Measurements from ENCODE around the gene DDAH2.

DDAH2 gene, protein sequence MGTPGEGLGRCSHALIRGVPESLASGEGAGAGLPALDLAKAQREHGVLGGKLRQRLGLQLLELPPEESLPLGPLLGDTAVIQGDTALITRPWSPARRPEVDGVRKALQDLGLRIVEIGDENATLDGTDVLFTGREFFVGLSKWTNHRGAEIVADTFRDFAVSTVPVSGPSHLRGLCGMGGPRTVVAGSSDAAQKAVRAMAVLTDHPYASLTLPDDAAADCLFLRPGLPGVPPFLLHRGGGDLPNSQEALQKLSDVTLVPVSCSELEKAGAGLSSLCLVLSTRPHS

DNA sequence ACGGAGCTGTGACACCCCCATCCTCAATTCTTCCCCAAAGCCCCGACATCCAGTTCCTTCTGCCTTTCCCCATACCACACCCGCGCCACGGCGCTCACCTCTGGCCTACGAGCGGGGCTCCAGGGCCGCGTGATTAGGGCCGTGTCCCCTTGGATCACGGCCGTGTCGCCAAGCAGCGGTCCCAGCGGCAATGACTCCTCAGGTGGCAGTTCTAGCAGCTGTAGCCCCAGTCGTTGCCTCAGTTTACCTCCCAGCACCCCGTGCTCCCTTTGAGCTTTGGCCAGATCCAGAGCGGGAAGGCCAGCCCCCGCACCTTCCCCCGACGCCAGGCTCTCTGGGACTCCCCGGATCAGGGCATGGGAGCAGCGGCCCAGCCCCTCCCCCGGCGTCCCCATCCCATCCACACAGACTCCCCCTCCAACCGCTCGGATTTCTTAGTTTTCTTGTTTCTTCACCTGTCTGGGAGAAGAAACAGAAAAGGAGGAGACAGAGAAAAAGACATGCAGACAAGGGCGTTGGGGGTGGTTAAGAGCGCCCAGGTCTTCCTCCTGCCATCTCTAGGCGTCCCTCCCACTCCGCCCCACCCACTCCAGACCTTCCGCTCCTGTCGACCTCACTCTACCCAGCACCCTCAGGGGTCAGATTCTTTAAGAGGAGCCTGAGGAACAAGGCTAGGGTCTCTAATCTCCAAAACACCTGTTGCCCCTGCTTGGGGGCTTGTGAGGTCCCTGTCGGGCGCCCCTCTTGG, at the start of gene DDAH2:
DDAH2 (minus strand) TSS at position 533 of the 748 bp plus-strand sequence; CDS start at position 395, 138 bp downstream.
- DNase-seq, result no peak

DNA sequence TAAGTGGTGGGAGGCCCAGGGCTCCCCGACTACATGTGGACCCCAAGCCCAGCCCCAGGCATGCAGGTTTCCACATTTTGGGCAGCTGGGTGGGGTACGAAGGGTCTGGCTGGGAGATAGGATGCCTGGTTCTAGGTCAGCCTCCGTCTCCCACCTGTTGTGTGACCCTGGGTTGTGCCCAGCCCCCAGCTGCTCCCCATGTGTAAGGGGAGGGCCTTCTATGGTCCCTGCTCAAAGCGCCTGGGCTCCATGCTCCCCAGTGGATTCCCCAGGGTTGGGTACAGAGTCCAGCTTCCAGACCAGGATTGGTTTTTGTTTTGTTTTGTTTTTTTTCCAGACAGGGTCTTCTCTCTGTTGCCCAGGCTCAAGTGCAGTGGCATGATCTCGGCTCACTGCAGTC, 49.1 kb upstream of the DDAH2 start:
- DNase-seq, result no peak

DNA sequence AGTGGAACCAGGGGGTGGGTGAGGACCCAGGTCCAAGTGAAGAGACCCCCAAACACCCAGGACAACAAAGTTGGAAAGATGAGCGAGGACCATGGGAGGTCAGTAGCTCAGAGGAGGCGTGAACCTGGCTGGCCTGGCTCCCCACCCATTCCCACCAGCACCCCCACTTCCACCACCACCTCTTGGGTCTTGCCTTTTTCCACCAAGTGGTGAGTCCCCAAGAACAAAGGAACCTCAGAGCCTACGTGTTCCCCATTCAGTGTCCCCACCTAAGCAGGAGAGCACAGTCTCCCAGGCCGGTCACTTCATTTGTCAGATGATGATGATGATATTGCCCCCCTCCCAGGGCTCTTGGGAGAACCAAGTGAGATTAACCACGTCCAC, 48.6 kb upstream of the DDAH2 start:
- DNase-seq, result no peak

DNA sequence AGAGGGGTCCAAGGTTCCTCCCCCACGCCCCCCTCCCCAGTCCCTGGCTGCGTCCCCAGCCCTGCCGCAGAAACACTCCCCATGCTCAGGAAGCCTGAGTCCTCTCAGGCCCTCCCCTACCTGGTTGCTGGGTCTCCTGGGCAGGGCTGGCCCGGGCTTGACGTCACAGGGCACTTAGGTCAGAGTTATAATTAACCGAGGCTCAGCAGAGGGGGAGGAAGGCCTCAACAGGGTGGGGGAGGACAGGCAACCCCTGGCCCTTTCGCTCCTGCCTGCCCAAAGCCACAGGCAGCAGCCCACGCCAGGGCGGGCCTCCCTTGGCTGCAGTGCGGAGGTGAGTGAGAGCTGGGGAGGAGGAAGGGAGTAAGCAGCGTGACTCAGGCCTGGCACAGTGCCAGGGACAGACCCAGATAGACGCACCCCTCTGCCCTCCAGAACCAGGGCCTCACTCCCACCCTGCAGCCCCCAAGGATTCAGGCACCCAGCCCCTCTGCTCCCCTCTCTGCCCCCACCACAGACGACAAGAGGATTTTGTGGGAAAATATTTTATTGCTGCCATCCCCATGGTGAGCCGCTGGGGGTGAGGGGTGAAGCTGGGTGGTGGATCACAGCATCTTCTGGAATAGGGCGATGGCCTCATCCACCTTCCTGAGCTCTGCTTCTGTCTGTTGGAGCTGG, 48.0 kb upstream of the DDAH2 start, which contains the start of gene VWA7:
VWA7 (minus strand) TSS at position 340 of the 678 bp plus-strand sequence. CDS start 549 bp downstream, outside the sequence.
- DNase-seq, result peak; percentile 46

DNA sequence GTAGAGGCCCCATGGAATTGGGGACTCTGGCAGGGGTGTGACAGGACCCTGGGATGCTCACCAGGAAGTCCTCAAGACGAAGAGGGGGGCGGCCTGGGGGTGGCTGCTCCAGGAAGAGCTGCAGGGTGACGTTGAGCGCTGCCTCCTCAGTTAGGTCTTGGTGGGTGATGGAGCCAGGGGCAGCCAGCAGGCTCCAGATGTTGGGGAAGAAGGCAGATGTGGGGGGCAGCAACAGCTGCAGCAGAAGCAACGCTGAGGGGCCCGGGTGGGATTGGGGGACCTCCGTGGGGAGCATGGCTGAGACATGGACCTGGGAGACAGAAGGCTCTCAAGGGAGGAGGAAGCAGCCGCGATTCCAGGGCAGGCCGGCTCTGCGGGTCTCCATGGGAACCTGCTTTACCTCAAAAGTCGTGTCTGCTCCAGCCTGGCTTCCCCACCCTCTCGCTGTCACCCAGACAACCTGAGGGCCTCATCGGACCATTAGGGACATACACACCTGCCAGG, 47.4 kb upstream of the DDAH2 start:
- DNase-seq, result peak; percentile 46

GRCh38 chr6:31775633-31776484, 46.8 kb upstream of the DDAH2 start:
- DNase-seq, result no peak

GRCh38 chr6:31775184-31775583, 46.1 kb upstream of the DDAH2 start:
- no peak for DNase-seq

- DNase-seq, result no peak
Observed at GRCh38 chr6:31771992-31772358, 42.9 kb upstream of the DDAH2 start.

GRCh38 chr6:31770860-31771259, 41.8 kb upstream of the DDAH2 start:
- DNase-seq, result no peak

GRCh38 chr6:31769684-31770371, 40.7 kb upstream of the DDAH2 start:
- peak; percentile 63 for DNase-seq

DNA sequence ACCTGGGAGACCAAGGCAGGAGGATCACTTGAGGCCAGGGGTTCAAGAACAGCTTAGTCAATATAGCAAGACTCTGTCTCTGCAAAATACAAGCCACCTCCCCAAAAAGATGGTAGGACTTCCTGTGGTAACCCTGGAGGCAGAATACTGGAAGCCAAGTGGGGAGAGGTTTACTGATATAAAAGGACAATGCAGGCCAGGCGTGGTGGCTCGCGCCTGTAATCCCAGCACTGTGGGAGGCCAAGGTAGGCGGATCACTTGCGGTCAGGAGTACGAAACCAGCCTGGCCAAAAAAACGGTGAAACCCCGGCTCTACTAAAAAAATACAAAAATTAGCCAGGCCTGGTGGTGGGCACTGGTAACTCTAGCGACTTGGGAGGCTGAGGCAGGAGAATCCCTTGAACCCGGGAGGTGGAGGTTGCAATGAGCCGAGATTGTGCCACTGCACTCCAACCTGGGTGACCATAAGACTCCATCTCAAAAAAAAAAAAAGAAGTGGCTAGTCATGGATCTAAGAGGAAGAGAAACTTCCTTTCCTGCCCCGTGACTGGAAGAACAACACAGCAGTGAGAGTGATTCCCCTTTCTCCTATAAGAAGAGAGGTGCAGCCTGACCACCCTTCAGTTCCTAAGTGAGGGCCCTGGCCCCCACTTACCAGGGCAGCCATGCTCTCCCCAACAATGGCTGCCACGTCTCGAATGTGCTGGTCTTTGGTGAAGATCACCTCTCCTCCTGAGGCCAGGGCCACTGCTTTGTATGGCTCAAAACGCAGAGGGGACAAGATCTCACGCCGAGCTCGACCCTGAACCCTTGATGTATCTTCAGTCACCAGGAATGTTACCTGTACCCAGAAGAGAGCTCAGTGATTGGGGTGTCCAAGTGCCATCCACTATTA, 39.5 kb upstream of the DDAH2 start:
- no peak for DNase-seq

GRCh38 chr6:31767096-31767645, 38.1 kb upstream of the DDAH2 start:
- DNase-seq, result no peak

DNA sequence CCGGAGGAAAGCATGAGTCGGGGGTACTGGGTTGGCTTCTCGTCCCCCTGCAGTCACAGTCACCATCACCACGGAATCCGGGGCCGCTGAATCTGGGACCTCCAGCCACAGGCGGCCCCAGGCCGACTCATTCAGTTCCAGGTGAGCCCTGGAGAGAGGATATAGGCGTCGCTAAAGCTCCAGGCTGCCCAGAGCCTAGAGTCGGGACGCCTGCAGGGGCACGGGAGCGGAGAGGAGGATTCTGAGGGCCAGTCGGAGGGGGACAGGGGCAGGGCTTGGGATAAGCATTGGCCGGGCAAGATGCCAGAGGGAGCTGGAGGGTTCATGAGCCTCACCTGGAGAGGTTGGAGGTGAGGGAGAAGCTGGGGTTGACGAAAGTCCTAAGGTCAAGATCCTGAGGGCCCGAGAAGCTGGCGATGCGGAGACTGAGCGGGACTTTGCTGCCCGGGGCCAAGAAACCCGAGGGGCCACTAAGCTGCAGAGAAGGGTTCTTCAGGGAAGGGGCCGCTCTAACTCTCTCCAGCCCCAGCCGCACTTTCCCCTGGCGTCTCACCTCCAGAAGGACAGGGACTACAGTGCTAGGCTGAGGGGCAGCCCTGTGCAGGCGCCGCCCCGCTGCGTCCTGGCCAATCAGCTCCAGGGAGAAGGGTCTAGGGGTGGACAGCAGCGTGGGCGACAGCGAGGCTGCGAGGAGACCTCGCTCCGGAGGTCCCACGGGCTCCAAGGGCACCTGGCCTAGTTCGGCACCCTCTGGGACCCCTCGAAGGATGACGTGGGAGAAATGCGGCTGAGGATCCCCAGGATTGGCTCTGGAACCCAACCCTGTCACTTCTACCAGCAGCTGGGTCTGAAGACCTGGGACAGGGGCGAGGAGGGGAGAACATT, 37.1 kb upstream of the DDAH2 start:
- no peak for DNase-seq

DNA sequence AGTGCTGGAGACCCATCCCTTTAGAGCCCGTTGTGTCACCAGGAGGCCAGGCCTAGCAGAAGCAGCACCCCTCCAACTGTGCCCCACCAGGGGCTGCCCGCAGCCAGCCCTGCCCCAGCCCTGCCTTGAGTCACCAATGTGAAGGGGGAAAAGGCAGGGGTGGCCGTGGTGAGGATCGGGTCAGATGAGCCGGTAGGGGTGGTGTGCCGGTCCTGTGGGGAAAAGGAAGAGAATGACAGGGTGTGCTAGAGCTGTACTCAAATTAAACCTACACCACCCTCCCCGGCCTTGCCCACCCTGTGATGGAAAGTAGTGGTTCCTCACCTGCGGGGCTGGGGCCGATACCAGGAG, 36.4 kb upstream of the DDAH2 start:
- no peak for DNase-seq

- DNase-seq, result no peak
Observed at GRCh38 chr6:31764198-31764597, 35.1 kb upstream of the DDAH2 start.

GRCh38 chr6:31763619-31763940, 34.5 kb upstream of the DDAH2 start:
- DNase-seq, result no peak

- DNase-seq, result no peak
Observed at GRCh38 chr6:31762878-31763618, 33.9 kb upstream of the DDAH2 start.

GRCh38 chr6:31762356-31762755, 33.3 kb upstream of the DDAH2 start, which contains the start of gene SAPCD1:
Gene SAPCD1 (plus strand): TSS chr6:31762656. CDS start chr6:31763055, 399 bp downstream.
- no peak for DNase-seq

DNA sequence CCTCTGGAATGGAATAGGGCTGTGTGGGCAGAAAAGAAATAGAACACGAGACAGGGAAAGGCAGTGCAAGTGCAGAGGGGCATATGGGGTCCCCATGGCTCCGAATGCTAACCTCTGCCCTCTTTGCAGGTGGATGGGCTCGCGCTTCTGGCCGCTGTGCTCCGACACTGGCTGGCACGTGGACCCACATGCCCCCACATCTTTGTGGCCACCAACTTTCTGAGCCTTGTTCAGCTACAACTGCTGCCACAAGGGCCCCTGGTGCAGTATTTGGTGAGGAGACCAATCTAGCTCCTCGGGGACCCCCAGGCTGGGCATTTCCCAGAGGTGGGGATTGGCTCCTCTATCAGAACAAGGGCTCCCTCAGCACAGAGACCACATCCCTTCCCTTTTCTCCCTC, 32.2 kb upstream of the DDAH2 start:
- no peak for DNase-seq
